Measurements from ENCODE around the gene EHMT1.
"Not testable (repeated sequence)": the region's sequence is repeated elsewhere in the genome, so short reads cannot be mapped to it uniquely, and the experiment has no call there.

Gene EHMT1

GRCh38 chr9:137764981-137765380 lies 146.2 kb downstream of the EHMT1 start:
- no peak for DNase-seq

GRCh38 chr9:137765536-137765935 lies 146.7 kb downstream of the EHMT1 start:
- DNase-seq = no peak

- DNase-seq = no peak
These were observed 152.8 kb downstream of the EHMT1 start for GRCh38 chr9:137771580-137771979.

- DNase-seq = no peak
These were observed 153.6 kb downstream of the EHMT1 start for GRCh38 chr9:137772281-137772873.

GRCh38 chr9:137774775-137775386 lies 156.1 kb downstream of the EHMT1 start:
- DNase-seq = no peak

- DNase-seq = no peak
These were observed 157.6 kb downstream of the EHMT1 start for GRCh38 chr9:137776306-137776995.

GRCh38 chr9:137777761-137778160 lies 159.0 kb downstream of the EHMT1 start:
- no peak for DNase-seq

GRCh38 chr9:137778336-137778735 lies 159.5 kb downstream of the EHMT1 start:
- no peak for DNase-seq

- no peak for DNase-seq
These were observed 160.1 kb downstream of the EHMT1 start for GRCh38 chr9:137778914-137779313.

GRCh38 chr9:137780031-137780430 lies 161.2 kb downstream of the EHMT1 start:
- not testable (repeated sequence) for DNase-seq

- DNase-seq = no peak
These were observed 163.2 kb downstream of the EHMT1 start for GRCh38 chr9:137781906-137782585.

GRCh38 chr9:137783521-137783920 lies 164.7 kb downstream of the EHMT1 start:
- no peak for DNase-seq

GRCh38 chr9:137784046-137784445 lies 165.2 kb downstream of the EHMT1 start:
- DNase-seq = no peak

- no peak for DNase-seq
These were observed 166.1 kb downstream of the EHMT1 start for GRCh38 chr9:137784641-137785513.

GRCh38 chr9:137785704-137786161 lies 166.9 kb downstream of the EHMT1 start:
- DNase-seq = no peak

GRCh38 chr9:137786511-137786920 lies 167.7 kb downstream of the EHMT1 start:
- no peak for DNase-seq

- no peak for DNase-seq
These were observed 168.6 kb downstream of the EHMT1 start for GRCh38 chr9:137787381-137787780.

GRCh38 chr9:137787786-137788505 lies 169.1 kb downstream of the EHMT1 start:
- no peak for DNase-seq

- DNase-seq = no peak
These were observed 169.9 kb downstream of the EHMT1 start for GRCh38 chr9:137788561-137789294.

- DNase-seq = no peak
These were observed 170.6 kb downstream of the EHMT1 start for GRCh38 chr9:137789295-137789895.

GRCh38 chr9:137791947-137792346 lies 173.1 kb downstream of the EHMT1 start:
- DNase-seq = no peak

All from NK-92 treated with Interleukin-12 subunit alpha and Interleukin-12 subunit beta, amount 100 ng/mL, for 24 hours (cell line).